ENCODE results near the gene ZSCAN9.

- no peak for TF ChIP-seq CTCF (IDR thresholded peaks at IDR 0.05; ENCODE audit: low read length)
- TF ChIP-seq EZH2phosphoT487 (IDR thresholded peaks at IDR 0.05; ENCODE audit: low read length) = no peak
- no peak for TF ChIP-seq EZH2 (optimal IDR thresholded peaks at IDR 0.05; ENCODE audit: low read depth, low read length)
Measured at GRCh38 chr6:28264834-28265401, 39.8 kb downstream of the ZSCAN9 start.
